Sigmoid colon (tissue), 7 donors: ENCODE data around the gene TREM2. TPM values are rescaled to one million over a fixed set of nuclear protein-coding genes. Genes with fewer than 3 reads are reported as not detected.

Experiments used
- DNase-seq: peaks from one replicate; pipeline ENCODE4 v3.0.0-alpha.2; 2019
- H3K27ac ChIP-seq, 4 donors: fragments of 200-600 bp; sonication (generic); one replicate each; pipeline ENCODE4 v1.5.1; 2016 to 2019; ENCODE audit warnings: mild to moderate bottlenecking in 1 of 4
- H3K27me3 ChIP-seq, 3 donors: fragments of 200-600 bp; sonication (generic); one replicate each; pipeline ENCODE4 v1.5.1; 2019; ENCODE audit warnings: mild to moderate bottlenecking in 1 of 3
- H3K36me3 ChIP-seq, 4 donors: fragments of 200-600 bp; sonication (generic); one replicate each; pipeline ENCODE4 v1.5.1; 2016 to 2019
- H3K4me1 ChIP-seq, 4 donors: fragments of 200-600 bp; sonication (generic); one replicate each; pipeline ENCODE4 v1.5.1; 2017 to 2019
- H3K4me3 ChIP-seq, 4 donors: fragments of 200-600 bp; sonication (generic); one replicate each; pipeline ENCODE4 v1.5.1; 2017 to 2019; ENCODE audit warnings: mild to moderate bottlenecking in 2 of 4, moderate library complexity in 1 of 4
- H3K9me3 ChIP-seq, 4 donors: fragments of 200-600 bp in 3 of 4; sonication (generic) in 3 of 4; one replicate each; pipeline versions ENCODE4 v1.5.1 to v1.6.1; 2013 to 2019
- CTCF ChIP-seq, 4 experiments: fragments of 450-650 bp in 3 of 4; fragments of 200-600 bp in 1 of 4; IDR thresholded peaks; one replicate each; pipeline ENCODE4 v1.5.1; 2016 to 2019; ENCODE audit warnings: antibody characterized with exemption in 4 of 4, mild to moderate bottlenecking in 3 of 4, moderate library complexity in 2 of 4
- EP300 ChIP-seq, 4 donors: sonication (generic); formaldehyde crosslinking; IDR thresholded peaks; one replicate each; pipeline ENCODE4 v1.6.1; 2017; ENCODE audit warnings: antibody characterized with exemption in 4 of 4
- POLR2A ChIP-seq, 2 donors: fragments of 450-650 bp; IDR thresholded peaks; one replicate each; pipeline ENCODE4 v1.6.1; 2016; ENCODE audit warnings: antibody characterized with exemption in 2 of 2, mild to moderate bottlenecking in 2 of 2, moderate library complexity in 2 of 2
- POLR2AphosphoS5 ChIP-seq, 4 donors: sonication (generic); formaldehyde crosslinking; IDR thresholded peaks; one replicate each; pipeline ENCODE4 v1.6.1; 2017; ENCODE audit warnings: antibody characterized with exemption in 4 of 4
- WGBS, 2 donors: extraction: QIAGEN DNeasy Blood & Tissue Kit; methylation state at CpG; one replicate each; pipeline ENCODE4 v1.1.7; 2013; 5-methylcytosine and 5-hydroxymethylcytosine counted together
- intact Hi-C: fragments of 100-400 bp; cut with DNase I; formaldehyde crosslinking; loops from one replicate; pipeline ENCODE4 v1.15.1; 2023
- polyA plus RNA-seq, 3 donors: library from polyadenylated mRNA; stranded (reverse); fragments of 200-250 nt; gene quantifications; one replicate each; pipeline ENCODE4 v1.2.3, GENCODE V29; 2013
- total RNA-seq, 4 donors: library from RNA; depleted of rRNA; stranded (reverse); fragments of >200 nt; gene quantifications; one replicate each; pipeline ENCODE4 v1.1.0, GENCODE V29; 2016
- donor health status: healthy with polysubstance abuse.
- donor health status: Bipolar disorder and iron deficiency.
- donor health status: healthy.

Gene TREM2
- total and polyA plus RNA-seq, 7 donors: 0.83 to 7.4 (median 3.4) TPM; not detected in 1

- Histone ChIP-seq H3K4me3 (no peak overlapping the region), H3K36me3 (no peaks in the 10 kb centered on the region), H3K27me3 (peaks cover 0 to 8% (median 0%) of the 10 kb centered on the region in 3 donors), H3K9me3 (no peaks in the 10 kb centered on the region), H3K4me1 (no peaks in the 10 kb centered on the region), H3K27ac (no peak overlapping the region)
- TF ChIP-seq EP300 (IDR thresholded peaks at IDR 0.05): no peak
- TF ChIP-seq POLR2A (IDR thresholded peaks at IDR 0.05): no peak
- TF ChIP-seq POLR2AphosphoS5 (IDR thresholded peaks at IDR 0.05): no peak
- TF ChIP-seq CTCF (IDR thresholded peaks at IDR 0.05): no peak
- 93 to 95% methylated on average over 1 of the region's 1 CpG for WGBS, 2 donors
- intact Hi-C loops: no loop called here
- DNase-seq: no peak
Observed at GRCh38 chr6:41163419-41163717, 452 bp upstream of the TREM2 start.

- H3K27me3 ChIP-seq: peaks cover 0 to 8% (median 0%) of the 10 kb centered on the region in 3 donors
- H3K4me3 ChIP-seq: no peak overlapping the region
- no peaks in the 10 kb centered on the region for H3K4me1 ChIP-seq
- no peak for DNase-seq
- no peaks in the 10 kb centered on the region for H3K36me3 ChIP-seq
- TF ChIP-seq EP300 (IDR thresholded peaks at IDR 0.05): no peak
- TF ChIP-seq POLR2AphosphoS5 (IDR thresholded peaks at IDR 0.05): no peak
- TF ChIP-seq CTCF (IDR thresholded peaks at IDR 0.05): no peak
- intact Hi-C loops: no loop called here
- H3K9me3 ChIP-seq: no peaks in the 10 kb centered on the region
- no peak overlapping the region for H3K27ac ChIP-seq
- 57 to 70% methylated on average over 13 of the region's 13 CpGs for WGBS, 2 donors
Observed at GRCh38 chr6:41161851-41162552, 914 bp downstream of the TREM2 start.

- no peaks in the 10 kb centered on the region for H3K36me3 ChIP-seq
- H3K9me3 ChIP-seq: no peaks in the 10 kb centered on the region
- H3K27ac ChIP-seq: no peak overlapping the region
- peaks cover 0 to 8% (median 0%) of the 10 kb centered on the region in 3 donors for H3K27me3 ChIP-seq
- intact Hi-C loops: no loop called here
- no peak overlapping the region for H3K4me3 ChIP-seq
- TF ChIP-seq POLR2AphosphoS5 (IDR thresholded peaks at IDR 0.05): no peak
- no peak for TF ChIP-seq EP300 (IDR thresholded peaks at IDR 0.05)
- no peak for TF ChIP-seq POLR2A (IDR thresholded peaks at IDR 0.05)
- no peak for TF ChIP-seq CTCF (IDR thresholded peaks at IDR 0.05)
- DNase-seq: no peak
- WGBS, 2 donors: 82 to 89% methylated on average over 10 of the region's 10 CpGs
- no peaks in the 10 kb centered on the region for H3K4me1 ChIP-seq
Observed at GRCh38 chr6:41161380-41161779, 1.5 kb downstream of the TREM2 start.

- Histone ChIP-seq H3K27ac (no peak overlapping the region), H3K4me3 (no peak overlapping the region), H3K27me3 (peaks cover 0 to 8% (median 0%) of the 10 kb centered on the region in 3 donors), H3K36me3 (no peaks in the 10 kb centered on the region), H3K4me1 (no peaks in the 10 kb centered on the region), H3K9me3 (no peaks in the 10 kb centered on the region)
- TF ChIP-seq CTCF (IDR thresholded peaks at IDR 0.05): no peak
- no peak for TF ChIP-seq POLR2A (IDR thresholded peaks at IDR 0.05)
- TF ChIP-seq POLR2AphosphoS5 (IDR thresholded peaks at IDR 0.05): no peak
- TF ChIP-seq EP300 (IDR thresholded peaks at IDR 0.05): no peak
- DNase-seq: no peak
- intact Hi-C loops: no loop called here
- WGBS, 2 donors: 73 to 90% methylated on average over 3 of the region's 3 CpGs
Observed at GRCh38 chr6:41160933-41161332, 2.0 kb downstream of the TREM2 start.
